GM18520 (cell line): ENCODE results near the gene GATA5.

Experiments used
- ATAC-seq: cut with Tn5 transposase; IDR thresholded peaks from one replicate; pipeline ENCODE4 v1.9.1; 2021; ENCODE audit not compliant: unreplicated experiment

The GATA5 gene, protein sequence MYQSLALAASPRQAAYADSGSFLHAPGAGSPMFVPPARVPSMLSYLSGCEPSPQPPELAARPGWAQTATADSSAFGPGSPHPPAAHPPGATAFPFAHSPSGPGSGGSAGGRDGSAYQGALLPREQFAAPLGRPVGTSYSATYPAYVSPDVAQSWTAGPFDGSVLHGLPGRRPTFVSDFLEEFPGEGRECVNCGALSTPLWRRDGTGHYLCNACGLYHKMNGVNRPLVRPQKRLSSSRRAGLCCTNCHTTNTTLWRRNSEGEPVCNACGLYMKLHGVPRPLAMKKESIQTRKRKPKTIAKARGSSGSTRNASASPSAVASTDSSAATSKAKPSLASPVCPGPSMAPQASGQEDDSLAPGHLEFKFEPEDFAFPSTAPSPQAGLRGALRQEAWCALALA

DNA sequence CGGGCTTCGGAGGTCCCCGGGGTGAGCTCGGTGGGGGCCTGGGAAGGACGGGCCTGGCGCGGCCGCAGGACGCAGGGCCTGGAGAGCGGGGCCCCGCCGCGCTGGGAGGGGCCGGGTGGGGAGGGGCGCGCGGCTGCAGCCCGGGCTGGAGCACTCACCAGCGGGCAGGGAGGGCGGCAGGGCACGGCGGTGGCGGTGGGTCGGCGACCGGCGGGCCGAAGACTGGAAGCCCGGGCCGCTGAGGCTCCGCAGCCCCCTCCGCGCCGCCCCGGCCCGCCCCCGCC is at the start of gene GATA5:
Gene GATA5, minus strand, starts transcription at position 224 of the 284 bp plus-strand sequence. CDS start 474 bp downstream, outside the sequence.
- no peak for ATAC-seq

DNA sequence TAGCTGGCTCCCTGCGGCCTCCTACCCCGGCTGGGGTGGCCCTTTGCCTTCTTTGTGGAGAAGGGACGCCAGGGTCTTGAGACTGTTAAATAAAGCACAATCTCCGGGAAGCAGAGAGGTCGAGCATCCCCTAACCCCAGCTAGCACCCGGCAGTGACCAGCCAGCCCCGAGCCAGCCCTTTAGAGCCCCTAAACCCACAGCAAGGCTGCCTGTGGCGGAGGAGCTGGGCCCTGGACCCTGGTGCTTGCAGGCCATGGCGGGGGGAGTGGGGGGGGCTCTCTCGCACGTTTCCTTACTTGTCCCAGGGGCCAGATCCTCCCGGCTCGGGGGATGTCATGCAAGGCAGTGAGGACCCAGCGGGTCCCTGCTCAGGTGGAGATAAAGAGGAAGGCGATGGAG is 49.2 kb upstream of the GATA5 start:
- no peak for ATAC-seq

DNA sequence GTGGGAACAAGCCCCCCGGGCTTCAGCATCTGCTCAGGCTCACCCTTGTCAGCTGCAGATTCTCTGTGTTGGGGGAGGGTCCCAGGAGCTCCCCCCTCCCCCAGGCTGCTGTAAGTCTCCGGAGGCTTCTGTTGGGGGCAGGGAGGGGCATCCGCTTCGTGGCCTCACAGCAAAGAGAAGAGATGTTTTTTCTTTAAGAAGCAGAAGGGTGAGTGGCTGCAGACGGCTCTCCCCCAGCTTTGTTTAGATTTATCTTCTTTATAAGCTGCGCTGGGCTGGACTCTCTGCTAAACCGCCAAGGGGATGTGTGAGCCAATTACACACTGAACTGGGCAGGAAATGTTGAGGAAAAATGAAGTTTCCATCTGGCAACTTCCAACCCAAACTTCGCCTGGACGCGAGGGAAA is 48.7 kb upstream of the GATA5 start:
- ATAC-seq: no peak

DNA sequence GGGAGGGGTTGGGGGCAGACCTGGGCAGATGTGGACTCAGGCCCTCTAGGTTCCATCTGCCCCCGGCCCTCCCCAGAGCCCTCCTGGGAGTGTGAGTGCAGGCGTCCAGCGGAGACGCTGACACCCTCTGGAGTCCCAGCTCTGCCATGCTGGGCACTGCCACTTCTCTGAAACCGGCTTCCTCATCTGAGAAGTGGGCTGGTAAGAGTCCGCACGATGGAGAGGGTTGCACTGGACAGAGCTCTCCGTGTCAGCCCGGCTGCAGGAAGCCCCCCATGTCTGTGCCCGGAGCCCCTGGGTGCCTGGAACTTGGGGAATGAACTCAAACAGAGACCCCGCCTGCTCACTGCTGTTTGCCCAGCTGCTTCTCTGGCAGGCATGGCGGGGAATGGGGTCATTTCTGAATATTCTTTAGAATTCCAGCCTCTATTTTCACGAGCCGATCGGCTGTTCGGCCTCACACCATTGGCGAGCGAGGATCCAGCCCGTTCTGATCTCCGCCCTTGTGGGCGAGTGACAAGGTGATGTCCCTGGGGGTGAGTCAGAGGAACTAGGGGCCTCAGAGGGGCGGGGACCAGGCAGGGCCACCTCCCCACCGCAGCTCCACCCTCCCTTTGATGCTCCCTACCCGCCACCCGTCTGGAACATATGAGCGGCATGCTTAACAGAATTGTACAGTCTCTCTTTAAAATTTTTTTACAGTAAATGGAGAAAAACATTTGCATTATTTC is 47.8 kb upstream of the GATA5 start:
- no peak for ATAC-seq

DNA sequence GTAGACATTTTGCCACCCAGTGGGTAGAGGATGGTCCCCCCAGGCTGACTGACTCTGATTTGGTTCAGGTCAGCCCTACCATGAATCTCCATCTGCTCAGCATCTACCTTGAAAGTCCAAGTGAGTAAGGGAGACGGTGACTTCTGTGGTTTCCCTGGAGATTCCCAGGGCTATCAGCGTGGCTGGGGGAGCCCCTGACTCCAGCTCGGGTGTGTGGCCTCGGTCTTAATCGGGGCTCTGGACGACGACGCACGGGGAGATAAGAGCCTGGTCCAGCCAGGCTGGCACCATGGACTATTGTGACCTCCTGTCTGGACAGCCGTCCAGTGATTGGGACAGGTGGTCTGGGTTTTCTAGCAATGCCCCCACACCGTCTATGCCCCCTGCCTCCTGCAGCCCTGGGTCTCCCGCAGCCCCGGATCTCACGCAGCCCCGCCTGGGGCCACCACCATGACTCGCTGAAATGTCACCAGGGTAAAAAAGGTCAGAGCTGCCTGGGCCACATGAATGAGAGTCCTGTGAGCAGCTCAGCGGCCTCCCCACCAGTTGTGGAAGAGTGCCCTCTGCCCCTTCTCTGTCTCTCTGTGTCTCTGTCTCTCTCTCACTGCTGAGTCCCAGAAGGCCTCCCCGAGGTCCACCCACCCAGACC is 47.1 kb upstream of the GATA5 start:
- ATAC-seq: no peak

DNA sequence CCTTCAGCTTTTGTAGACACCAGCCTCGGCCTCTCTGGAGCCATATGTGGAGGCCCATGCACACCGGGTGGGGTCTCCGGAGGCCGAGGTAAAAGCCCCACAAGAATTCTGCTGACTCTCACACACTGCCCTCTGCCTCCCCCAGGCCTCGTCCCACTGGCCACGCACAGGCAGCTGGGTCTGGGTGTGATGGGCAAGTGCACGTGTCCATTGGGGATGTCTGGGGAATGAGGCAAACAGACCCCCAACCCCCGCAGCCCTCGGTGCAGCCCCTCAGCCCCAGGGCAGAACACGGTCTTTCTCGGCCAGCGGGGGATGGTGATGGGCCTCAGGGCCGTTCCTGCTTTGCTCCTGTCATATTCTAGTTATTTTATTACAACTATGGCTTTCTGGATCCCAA is 44.0 kb upstream of the GATA5 start:
- ATAC-seq: no peak

DNA sequence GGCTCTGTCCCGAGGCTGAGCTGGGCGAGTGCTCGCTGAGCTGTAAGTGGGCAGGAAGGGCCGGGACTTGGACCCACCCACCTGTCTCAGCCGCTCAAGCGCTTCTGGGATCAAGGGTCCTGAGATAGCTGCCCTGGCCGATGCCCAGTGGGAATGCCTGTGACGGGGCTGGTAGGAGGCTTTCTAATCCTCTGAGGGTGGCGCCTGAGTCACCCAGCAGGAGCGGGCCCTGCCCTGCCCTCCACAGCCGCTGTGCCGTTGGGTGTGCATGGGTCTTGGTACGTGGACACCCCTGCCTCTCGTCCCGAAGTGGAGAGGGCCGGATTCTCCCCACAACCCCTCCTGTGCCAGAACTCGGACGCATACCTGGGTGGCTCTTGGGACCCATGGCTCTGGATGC is 43.1 kb upstream of the GATA5 start:
- no peak for ATAC-seq

DNA sequence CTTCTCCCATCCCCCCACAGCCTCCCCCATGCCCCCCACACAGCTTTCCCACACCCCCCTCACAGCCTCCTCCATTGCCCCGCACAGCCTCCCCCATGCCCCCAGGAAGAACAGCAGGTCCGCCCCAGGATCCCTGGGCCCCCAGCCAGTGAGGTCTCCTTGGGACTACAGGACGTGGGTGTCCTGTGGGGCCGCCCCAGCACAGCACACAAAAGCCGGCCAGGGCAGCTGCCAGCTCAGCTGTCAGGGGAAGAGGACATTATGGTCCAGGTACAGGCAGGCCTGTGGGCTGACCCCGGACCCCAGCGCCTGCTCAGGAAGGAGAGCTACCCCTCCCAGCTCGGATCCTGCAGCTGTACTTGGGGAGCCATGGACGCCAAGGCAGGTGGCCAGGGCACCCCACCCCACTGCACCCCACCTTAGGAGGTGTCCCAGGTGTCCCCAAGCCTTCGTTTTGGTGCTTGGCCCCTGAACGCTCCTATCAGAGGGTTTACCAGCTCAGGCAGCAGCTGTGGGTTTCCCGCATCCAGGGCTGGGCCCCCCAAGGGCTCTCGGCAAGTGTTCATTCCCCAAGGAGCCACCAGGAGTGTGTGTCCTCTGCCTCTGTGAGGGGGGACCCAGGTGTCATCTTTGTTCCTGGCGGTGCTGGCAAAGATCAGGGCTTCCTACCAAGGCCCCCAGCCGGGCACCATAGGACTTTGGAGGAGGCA is 42.3 kb upstream of the GATA5 start:
- ATAC-seq: no peak

DNA sequence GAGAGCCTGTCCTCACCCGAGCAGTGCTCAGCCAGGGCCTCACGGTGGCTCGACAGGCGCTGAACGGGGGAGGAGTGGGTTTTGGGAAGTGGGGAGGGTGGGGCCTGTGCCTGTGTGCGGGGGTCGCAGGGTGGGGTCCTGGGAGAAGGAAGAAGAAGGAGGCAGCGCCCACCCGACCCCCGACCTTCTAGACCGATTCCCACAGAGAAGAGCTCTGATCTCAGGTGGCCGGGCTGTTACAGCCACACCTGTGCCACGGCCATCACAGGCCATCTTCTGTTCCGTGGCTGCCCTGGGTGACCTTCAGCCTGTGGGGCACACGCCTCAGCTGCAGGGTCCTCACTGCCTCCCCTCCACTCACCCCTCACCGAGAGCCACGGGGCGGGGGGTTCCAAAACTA is 41.4 kb upstream of the GATA5 start:
- ATAC-seq: no peak

DNA sequence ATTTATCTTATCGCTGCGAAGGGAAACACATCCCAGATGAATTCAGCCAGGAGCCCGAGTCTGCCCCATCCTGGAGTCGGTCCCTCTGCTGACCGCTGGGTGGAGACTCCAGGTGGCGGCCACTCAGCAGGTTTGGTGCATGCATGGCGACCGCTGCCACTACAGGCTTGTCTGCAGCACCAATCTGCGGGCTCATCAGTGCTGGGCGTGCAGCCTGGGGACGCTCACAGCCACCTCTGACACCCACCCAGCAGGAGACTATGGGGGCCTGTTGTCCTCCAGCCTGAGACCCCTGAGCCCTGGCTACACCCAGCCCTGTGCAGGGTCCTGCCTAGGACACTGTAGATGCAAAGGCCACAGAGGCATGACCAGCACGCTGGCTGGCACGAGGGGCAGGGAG is 40.5 kb upstream of the GATA5 start:
- ATAC-seq: no peak

DNA sequence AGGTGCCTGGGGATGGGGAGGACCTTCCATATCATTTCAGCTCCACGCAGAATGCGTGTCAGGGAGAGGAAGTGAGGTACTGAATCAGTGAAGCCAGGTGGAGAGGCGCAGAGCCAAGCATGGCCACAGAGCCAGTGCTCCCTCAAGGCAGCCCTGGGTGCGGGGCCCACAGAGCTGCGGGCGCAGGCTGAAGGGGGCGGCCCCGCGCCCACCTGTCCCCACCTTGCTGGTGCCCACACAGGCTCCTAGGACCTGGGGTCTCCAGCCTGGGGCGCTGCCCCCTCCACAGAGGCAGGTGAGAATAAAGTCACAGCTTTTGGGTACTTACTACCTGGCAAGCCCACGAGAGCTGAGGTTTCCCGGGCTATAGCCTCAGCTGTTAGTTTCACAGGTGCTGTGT is 40.0 kb upstream of the GATA5 start:
- ATAC-seq: no peak

DNA sequence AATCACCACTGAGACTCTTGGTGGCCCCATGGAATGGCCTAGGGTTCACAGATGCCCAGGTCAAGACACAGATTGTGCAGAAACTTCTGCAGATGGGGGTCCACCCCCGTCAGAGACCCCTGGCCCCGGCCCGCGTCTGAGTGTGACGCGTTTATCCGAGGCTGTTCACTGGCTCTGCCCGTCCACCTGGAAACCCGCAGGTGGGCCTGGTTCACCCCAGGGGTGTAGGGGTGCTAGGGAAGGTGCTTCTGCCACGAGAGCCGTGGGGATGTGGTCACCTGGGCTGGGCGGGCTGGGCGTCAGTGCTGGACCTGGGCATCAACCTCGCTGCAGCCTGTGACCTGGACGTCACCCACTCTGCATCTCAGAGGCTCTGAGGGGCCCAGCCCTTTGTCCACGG is 39.5 kb upstream of the GATA5 start:
- no peak for ATAC-seq

DNA sequence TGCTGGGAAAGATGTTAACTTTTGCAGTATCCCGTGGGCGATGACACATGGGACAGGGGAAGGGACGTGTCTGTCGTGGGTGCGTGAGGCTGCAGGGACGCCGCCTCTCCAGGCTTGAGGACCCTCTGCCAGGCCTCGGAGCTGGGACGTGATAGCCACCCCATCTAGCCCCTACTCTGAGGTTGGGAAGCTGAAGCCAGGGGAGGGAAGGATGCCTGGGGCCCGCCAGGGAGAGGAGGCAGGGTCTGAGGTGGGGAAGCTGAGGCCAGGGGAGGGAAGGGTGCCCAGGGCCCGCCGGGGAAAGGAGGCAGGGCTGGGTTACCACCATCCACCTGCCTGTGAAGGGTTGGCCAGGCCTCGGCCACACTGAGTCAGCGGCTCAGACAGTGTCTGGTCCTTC is 38.2 kb upstream of the GATA5 start:
- ATAC-seq: no peak

DNA sequence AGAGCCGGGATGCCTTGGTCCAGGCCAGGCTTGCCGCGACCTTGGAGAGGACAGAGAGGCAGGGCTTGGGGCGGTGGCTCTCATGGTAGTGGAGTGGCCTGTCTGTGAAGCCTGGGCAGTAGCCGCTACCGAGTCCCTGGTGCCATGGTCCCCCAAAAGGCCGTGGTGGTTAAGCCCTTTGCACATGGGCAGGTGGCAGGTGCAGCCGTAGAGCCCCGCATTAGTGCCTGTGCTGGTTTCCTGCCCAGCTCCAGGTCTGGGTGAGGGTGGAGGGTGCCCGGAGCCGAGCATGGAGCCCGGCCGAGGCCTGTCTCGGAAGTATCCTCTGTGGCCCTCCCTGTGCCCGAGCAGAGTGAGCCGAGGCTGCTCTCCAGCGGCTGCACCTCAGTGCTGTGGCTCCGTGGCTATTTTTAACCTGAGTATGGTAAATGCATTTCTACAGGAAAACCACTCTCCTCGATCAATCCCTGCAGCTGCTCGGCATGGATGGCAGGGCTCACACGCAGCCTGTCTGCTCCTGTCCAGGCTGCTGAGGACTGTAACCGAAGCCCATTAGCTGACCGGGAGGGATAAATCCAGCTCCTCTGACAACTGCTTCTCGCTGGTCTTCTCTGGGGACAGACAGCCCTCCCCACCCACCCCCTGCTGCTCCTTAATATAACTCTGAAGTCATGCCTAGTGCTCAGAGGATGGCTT is 36.3 kb upstream of the GATA5 start:
- no peak for ATAC-seq

DNA sequence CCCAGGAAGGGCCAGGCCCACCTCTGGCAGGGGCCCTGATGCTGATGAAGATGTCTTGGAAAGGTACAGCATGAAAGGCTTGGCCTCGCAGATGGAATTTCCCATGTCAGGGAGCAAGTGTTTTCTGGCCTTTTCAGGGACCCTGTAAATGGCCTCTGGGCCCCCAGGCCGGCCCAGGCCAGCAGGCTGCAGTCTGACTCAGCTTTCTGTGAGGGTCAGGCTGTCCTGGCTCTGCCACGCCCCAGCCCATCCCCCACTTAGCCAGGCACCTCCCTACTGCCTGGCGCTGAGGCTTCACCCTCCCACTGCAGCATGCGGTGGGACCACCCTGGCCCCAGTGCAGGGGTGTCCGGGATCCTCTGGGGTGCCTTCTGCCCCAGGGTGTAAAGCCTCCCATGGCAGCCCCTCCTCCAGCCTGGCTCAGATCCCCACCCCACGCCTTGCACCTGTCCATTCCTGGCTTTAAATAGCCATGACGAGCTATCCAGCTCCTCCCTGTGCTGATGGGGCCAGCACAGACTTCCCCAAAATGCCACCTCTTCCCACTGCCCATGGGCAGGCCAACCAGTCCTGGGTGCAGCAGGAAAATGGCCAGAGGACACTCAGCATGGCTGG is 35.6 kb upstream of the GATA5 start:
- no peak for ATAC-seq

DNA sequence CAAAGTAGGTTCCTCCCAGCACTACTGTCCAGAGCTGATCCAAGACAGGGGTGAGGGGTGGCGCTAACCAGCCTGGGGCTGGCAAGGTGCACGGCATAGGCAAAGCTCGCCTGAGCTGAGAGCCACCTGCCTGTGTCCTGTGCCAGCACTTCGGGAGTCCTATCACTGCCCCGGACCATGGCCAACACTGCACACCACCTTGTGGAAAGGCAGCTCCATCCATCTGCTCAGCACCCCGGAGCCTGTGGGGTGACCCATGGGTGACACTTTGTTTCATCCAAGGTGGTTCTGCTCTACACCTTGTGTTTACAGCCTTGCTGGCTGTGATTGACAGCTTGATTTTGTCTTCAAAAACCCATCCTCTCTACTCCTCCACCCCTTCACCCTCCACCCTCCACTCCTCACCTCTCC is 32.9 kb upstream of the GATA5 start:
- ATAC-seq: no peak

DNA sequence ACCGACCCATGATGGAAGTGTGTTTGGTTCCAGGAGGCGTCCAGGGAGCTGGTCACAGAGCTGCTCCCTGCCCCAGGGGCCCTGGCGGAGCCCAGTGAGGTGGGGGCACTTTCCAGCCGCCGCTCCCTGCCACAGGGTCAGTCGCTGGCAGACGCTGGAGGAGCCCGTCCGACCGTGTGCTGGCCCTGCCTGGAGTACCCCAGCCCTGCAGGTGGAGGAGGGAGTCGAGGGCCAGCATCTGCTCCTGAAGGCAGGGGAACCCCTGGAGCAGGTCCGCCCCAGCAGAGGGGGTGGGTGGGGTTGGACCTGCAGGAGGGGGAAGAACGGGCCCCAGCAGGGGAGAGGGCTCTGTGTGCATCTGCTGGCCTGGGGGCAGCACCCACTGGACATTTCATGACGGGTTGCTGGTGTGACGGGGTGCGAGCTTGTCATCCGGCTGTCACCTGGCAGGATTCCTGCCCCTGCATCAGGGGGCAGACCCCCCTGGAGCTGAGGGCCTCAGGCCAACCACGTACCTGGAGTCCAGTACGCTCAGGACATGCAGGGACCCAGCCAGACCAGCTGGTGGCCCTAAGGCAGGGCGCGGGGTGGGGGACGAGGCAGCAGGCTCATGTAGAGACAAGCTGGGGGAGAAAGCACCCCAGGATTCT is 32.3 kb upstream of the GATA5 start:
- no peak for ATAC-seq

DNA sequence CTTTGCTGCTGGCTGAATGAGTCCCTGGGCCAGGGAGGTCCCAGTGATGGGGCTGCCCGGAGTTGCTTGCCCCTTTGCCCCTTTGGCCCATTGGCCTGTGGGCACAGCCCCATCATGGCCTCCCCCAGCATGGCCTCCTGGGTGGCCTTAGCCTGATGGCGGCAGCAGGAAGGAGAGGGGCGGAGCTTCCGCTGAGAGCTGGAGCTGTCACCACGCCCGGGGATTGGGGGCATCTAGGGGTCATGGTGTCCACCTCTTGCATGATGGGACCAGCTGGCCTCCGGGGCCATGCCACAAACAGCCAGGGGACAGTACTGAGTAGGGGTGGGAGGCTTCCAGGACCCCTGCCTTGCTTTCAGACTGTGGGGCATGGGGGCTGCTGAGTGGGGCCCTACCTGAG is 31.5 kb upstream of the GATA5 start:
- ATAC-seq: no peak

DNA sequence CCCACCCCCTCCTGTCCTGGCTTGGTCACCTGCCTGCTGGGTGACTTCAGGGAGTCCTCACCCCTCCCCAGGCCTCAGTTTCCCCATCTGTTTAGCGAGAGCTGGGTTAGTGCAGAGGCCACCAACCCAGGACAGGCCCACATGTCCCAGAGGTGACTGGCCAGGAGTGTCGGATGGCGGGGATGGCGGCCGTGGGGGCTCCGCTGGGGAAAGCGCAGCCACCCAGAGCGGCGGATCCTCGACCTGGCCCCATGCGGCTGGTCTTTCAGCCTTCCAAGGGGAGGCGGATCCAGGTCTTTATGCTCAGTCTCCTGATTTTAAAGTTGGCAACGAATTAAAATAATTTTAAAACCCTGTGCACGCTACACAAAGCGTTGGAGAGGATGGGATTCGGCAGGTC is 31.0 kb upstream of the GATA5 start:
- no peak for ATAC-seq

DNA sequence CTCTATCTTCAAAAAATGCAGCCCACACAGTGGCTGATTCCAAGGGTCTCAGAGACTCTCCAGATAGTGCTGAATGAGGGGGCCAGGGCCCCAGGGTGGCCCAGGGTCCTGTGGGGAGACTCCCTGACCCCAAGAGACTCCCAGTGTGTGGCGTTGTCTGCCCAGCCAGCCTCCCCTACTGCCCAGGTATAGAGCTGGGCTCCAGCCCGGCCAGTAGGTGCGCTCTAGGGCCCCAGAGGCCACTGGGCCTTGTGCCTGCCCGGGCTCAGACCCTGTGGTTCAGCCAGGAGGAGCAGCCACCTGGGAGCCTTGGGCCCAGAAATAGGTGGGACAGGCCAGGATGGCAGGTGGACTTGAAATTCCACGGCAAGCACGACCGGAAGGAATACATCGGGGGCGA is 30.3 kb upstream of the GATA5 start:
- no peak for ATAC-seq
